Measurements from ENCODE around the gene EPS15. TPM values are rescaled to one million over a fixed set of nuclear protein-coding genes. Genes with fewer than 3 reads are reported as not detected.
A peak's percentile ranks its signal among the peaks of the same experiment; 100 is the strongest.

EPS15 gene
- total and polyA plus RNA-seq, 2 of the 8 experiments (the other 6 are each of a cell fraction or from before 2014, with no cell fraction given), result 15.9 to 57.2 TPM

DNA sequence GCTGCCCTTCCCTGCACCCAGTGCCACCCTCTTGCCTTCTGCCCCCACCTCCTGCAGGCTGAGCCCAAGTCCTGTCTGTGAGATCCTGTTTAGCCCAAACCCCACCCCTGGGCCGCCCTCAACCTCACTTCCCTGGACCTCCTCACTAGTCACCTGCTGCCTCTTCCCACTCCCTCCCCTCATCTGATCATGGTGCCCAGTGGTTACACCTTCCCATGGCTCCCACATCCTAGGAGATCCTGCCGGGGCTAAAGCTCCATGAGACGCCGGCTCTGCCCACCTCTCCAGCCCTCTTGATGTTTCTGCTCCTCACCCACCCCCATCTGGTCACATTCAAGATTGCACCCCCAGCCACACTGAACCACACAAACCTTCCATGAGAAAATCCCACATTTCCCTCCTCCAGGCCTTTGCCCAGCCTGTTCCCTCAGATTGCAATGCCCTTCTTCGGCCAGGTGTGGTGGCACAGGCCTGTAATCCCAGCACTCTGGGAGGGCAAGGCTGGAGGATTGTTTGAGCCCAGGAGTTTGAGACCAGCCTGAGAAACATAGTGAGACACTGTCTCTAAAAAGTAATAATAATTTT is 205.7 kb downstream of the EPS15 start:
- no peak overlapping the region for H3K4ac ChIP-seq (replicated peaks; ENCODE audit: insufficient read length, low read depth, low read length)
- CTCF ChIA-PET (ENCODE audit: partially characterized antibody), result interaction anchor here (0.6 to 2.0 kb wide), 15 partner anchors 8 to 455 kb away, joined by 3 to 8 read pairs (median 4); no protein-coding TSS in a partner anchor
- no peaks in the 10 kb centered on the region for H3K27me3 ChIP-seq (replicated peaks in 1 of 4; ENCODE audit: control insufficient read depth in 3 of 4, extremely low read depth in 1 of 4, insufficient read depth in 3 of 4, low read length in 3 of 4)
- no peak overlapping the region for H3K4me2 ChIP-seq (ENCODE audit: insufficient read depth in 1 of 2, low read depth in 2 of 2, low read length in 2 of 2)
- no peak overlapping the region for H4K5ac ChIP-seq (ENCODE audit: insufficient read length, low read depth, low read length)
- no peaks in the 10 kb centered on the region for H3K9me3 ChIP-seq (ENCODE audit: insufficient read depth in 2 of 2, low read depth in 1 of 2, low read length in 1 of 2)
- H3K27ac ChIP-seq (ENCODE audit: low read depth, low read length), result no peak overlapping the region
- no peak overlapping the region for H2BK15ac ChIP-seq (ENCODE audit: low read length)
- H4K91ac ChIP-seq (replicated peaks; ENCODE audit: insufficient read length, low read length), result no peak overlapping the region
- no peaks in the 10 kb centered on the region for H4K20me1 ChIP-seq (replicated peaks in 1 of 2; ENCODE audit: control insufficient read depth in 1 of 2, insufficient read depth in 2 of 2, low read length in 2 of 2)
- H3K4me1 ChIP-seq (replicated peaks in 1 of 4; ENCODE audit: control insufficient read depth in 3 of 4, insufficient read depth in 4 of 4, low read length in 3 of 4), result peaks cover 0 to 9% (median 0%) of the 10 kb centered on the region in 4 experiments; a peak in 4 of 7 replicates
- no peaks in the 10 kb centered on the region for H3K79me2 ChIP-seq (ENCODE audit: control insufficient read depth in 1 of 2, insufficient read depth in 2 of 2, low read length in 2 of 2)
- H2BK20ac ChIP-seq (ENCODE audit: low read length), result no peak overlapping the region
- no peak overlapping the region for H3K9ac ChIP-seq (replicated peaks in 1 of 4; ENCODE audit: extremely low read depth in 1 of 4, low read depth in 3 of 4, low read length in 3 of 4)
- H2BK12ac ChIP-seq (ENCODE audit: low read depth, low read length), result no peak overlapping the region; the same call in 1 of the 2 replicates
- H3K18ac ChIP-seq (ENCODE audit: extremely low read depth, low read length), result peak overlapping the region; percentile 48; the same call in 1 of the 2 replicates
- FAIRE-seq (peak; percentile 32), DNase-seq (ENCODE audit: low read depth in 1 of 2, low spot score in 2 of 2) (no peak)
- no peak overlapping the region for H2AK5ac ChIP-seq (ENCODE audit: low read depth, low read length)
- H2AFZ ChIP-seq (ENCODE audit: low read length), result no peak overlapping the region
- 83% methylated on average over 5 of the region's 5 CpGs; no CpG with 5 or more reads in 1 of the 2 experiments for WGBS, 2 experiments (ENCODE audit: extremely low coverage in 1 of 2, insufficient coverage in 1 of 2, insufficient read length in 1 of 2, insufficient replicate concordance in 2 of 2, low coverage in 1 of 2, low lambda C conversion rate in 2 of 2, missing lambda C conversion rate in 1 of 2)
- POLR2A ChIA-PET (ENCODE audit: partially characterized antibody), result interaction anchor here (0.9 to 1.9 kb wide), 3 partner anchors 16 to 110 kb away, joined by 3 to 6 read pairs (median 3); no protein-coding TSS in a partner anchor
- no peaks in the 10 kb centered on the region for H3K36me3 ChIP-seq (ENCODE audit: control insufficient read depth in 2 of 4, insufficient read depth in 4 of 4, low read length in 3 of 4)
- no peaks in the 10 kb centered on the region for H3K23me2 ChIP-seq (ENCODE audit: low read depth, low read length)
- no peak overlapping the region for H3K4me3 ChIP-seq (ENCODE audit: extremely low read depth in 1 of 4, insufficient read depth in 2 of 4, low read depth in 3 of 4, low read length in 4 of 4)
- H3K56ac ChIP-seq (replicated peaks; ENCODE audit: insufficient read length, low read depth, low read length), result no peak overlapping the region
- H2BK120ac ChIP-seq (replicated peaks; ENCODE audit: low read depth, low read length), result no peak overlapping the region
- no peak overlapping the region for H3K23ac ChIP-seq (ENCODE audit: insufficient read length)
- peak overlapping the region; percentile 71; the same call in 1 of the 2 replicates for H4K8ac ChIP-seq (ENCODE audit: extremely low read depth, insufficient read depth, low read length)
- no peak overlapping the region for H3K14ac ChIP-seq (ENCODE audit: insufficient read length)
- H3K79me1 ChIP-seq (ENCODE audit: low read depth, low read length), result no peaks in the 10 kb centered on the region
- peak overlapping the region; percentile 7; the same call in 1 of the 2 replicates for H2BK5ac ChIP-seq (ENCODE audit: low read depth, low read length)
- peak; percentile 55 to 65 for TF ChIP-seq RAD21 (IDR thresholded peaks at IDR 0.05 in 1 of 2, conservative IDR thresholded peaks at IDR 0.05 in 1 of 2; ENCODE audit: low read depth in 2 of 2, low read length in 2 of 2)
- TF ChIP-seq CBX5 (IDR thresholded peaks at IDR 0.05; ENCODE audit: low read depth, low read length), result no peak
- TF ChIP-seq BACH1 (IDR thresholded peaks at IDR 0.05; ENCODE audit: low read length), result no peak
- TF ChIP-seq TAF1 (IDR thresholded peaks at IDR 0.05; ENCODE audit: low read depth, low read length), result no peak
- TF ChIP-seq KDM4A (IDR thresholded peaks at IDR 0.05; ENCODE audit: low read depth, low read length, severe bottlenecking), result no peak
- TF ChIP-seq, protein P1, sequence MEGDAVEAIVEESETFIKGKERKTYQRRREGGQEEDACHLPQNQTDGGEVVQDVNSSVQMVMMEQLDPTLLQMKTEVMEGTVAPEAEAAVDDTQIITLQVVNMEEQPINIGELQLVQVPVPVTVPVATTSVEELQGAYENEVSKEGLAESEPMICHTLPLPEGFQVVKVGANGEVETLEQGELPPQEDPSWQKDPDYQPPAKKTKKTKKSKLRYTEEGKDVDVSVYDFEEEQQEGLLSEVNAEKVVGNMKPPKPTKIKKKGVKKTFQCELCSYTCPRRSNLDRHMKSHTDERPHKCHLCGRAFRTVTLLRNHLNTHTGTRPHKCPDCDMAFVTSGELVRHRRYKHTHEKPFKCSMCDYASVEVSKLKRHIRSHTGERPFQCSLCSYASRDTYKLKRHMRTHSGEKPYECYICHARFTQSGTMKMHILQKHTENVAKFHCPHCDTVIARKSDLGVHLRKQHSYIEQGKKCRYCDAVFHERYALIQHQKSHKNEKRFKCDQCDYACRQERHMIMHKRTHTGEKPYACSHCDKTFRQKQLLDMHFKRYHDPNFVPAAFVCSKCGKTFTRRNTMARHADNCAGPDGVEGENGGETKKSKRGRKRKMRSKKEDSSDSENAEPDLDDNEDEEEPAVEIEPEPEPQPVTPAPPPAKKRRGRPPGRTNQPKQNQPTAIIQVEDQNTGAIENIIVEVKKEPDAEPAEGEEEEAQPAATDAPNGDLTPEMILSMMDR (IDR thresholded peaks at IDR 0.05; ENCODE audit: control extremely low read depth in 1 of 3, insufficient read depth in 1 of 3, low read depth in 1 of 3, low read length in 3 of 3), result peak; percentile 31 to 51 (median 46)

All from H1 (cell line).